H1 (cell line): Measurements from ENCODE around the gene ZCCHC18. TPM values are rescaled to one million over a fixed set of nuclear protein-coding genes. Genes with fewer than 3 reads are reported as not detected.

Source experiments
- CTCF ChIA-PET: fragments of 300-600 bp; sonication (Branson Sonifier 250); formaldehyde crosslinking; loops from one replicate; lab custom pipeline; 2021; ENCODE audit not compliant: partially characterized antibody; lab: Charles Lee
- POLR2A ChIA-PET: fragments of 300-600 bp; sonication (Branson Sonifier 250); formaldehyde crosslinking; loops from one replicate; lab custom pipeline; 2021; ENCODE audit warnings: inconsistent platforms; ENCODE audit not compliant: partially characterized antibody; lab: Charles Lee
- DNase-seq, 2 experiments: peaks; one replicate each; pipeline versions ENCODE4 v3.0.0 to v3.0.0-alpha.2; 2010 to 2022; ENCODE audit warnings: low spot score in 2 of 2, low read depth in 1 of 2, mixed read lengths in 1 of 2
- FAIRE-seq: peaks from 2 replicates; lab custom pipeline; 2011; peaks lifted over from hg19 to GRCh38; lab: Jason Lieb, UNC
- H2AFZ ChIP-seq: 2 replicates; pipeline ENCODE4 v1.8.1; 2012; ENCODE audit warnings: low read length, inconsistent platforms
- H2AK5ac ChIP-seq: 2 replicates; pipeline ENCODE4 v1.6.1; 2013; ENCODE audit warnings: low read depth, low read length
- H2BK120ac ChIP-seq: replicated peaks from 2 replicates; pipeline ENCODE3; 2013; ENCODE audit warnings: low read depth, low read length, inconsistent platforms
- H2BK12ac ChIP-seq: 2 replicates; pipeline ENCODE4 v1.6.1; 2013; ENCODE audit warnings: low read depth, low read length
- H2BK15ac ChIP-seq: 2 replicates; pipeline ENCODE4 v1.6.1; 2013; ENCODE audit warnings: low read length
- H2BK20ac ChIP-seq: 2 replicates; pipeline ENCODE4 v1.6.1; 2013; ENCODE audit warnings: low read length
- H2BK5ac ChIP-seq: 2 replicates; pipeline ENCODE4 v1.6.1; 2013; ENCODE audit warnings: low read depth, low read length
- H3K14ac ChIP-seq: 2 replicates; pipeline ENCODE4 v1.6.1; 2013; ENCODE audit warnings: inconsistent platforms; ENCODE audit not compliant: insufficient read length
- H3K18ac ChIP-seq: 2 replicates; pipeline ENCODE4 v1.6.1; 2013; ENCODE audit warnings: low read length; ENCODE audit errors: extremely low read depth
- H3K23ac ChIP-seq: 2 replicates; pipeline ENCODE4 v1.6.1; 2013; ENCODE audit warnings: inconsistent platforms; ENCODE audit not compliant: insufficient read length
- H3K23me2 ChIP-seq: 2 replicates; pipeline ENCODE4 v1.6.1; 2013; ENCODE audit warnings: low read depth, low read length
- H3K27ac ChIP-seq: 2 replicates; pipeline ENCODE4 v1.6.1; 2011; ENCODE audit warnings: low read depth, low read length, inconsistent platforms
- H3K27me3 ChIP-seq, 4 experiments: replicated peaks in 1 of 4; 1 replicate in 1 of 4; 2 replicates in 3 of 4; pipeline versions ENCODE4 v1.6.1 to v1.8.1; 2011 to 2013; ENCODE audit warnings: low read length in 3 of 4, mild to moderate bottlenecking in 3 of 4, inconsistent platforms in 2 of 4, mixed read lengths in 2 of 4, moderate library complexity in 1 of 4; ENCODE audit not compliant: control insufficient read depth in 3 of 4, insufficient read depth in 3 of 4; ENCODE audit errors: extremely low read depth in 1 of 4
- H3K36me3 ChIP-seq, 4 experiments: 2 replicates each; pipeline versions ENCODE4 v1.6.1 to v1.8.1; 2011 to 2013; ENCODE audit warnings: mild to moderate bottlenecking in 4 of 4, low read length in 3 of 4, moderate library complexity in 2 of 4, control low read depth in 1 of 4, inconsistent platforms in 1 of 4; ENCODE audit not compliant: insufficient read depth in 4 of 4, control insufficient read depth in 2 of 4
- H3K4ac ChIP-seq: replicated peaks from 2 replicates; pipeline ENCODE3; 2013; ENCODE audit warnings: low read length, low read depth, mixed read lengths, inconsistent platforms; ENCODE audit not compliant: insufficient read length
- H3K4me1 ChIP-seq, 4 experiments: replicated peaks in 1 of 4; 1 replicate in 1 of 4; 2 replicates in 3 of 4; pipeline versions ENCODE4 v1.6.1 to v1.8.1; 2011 to 2013; ENCODE audit warnings: low read length in 3 of 4, inconsistent platforms in 2 of 4, mixed read lengths in 1 of 4; ENCODE audit not compliant: insufficient read depth in 4 of 4, control insufficient read depth in 3 of 4
- H3K4me2 ChIP-seq, 2 experiments: 2 replicates each; pipeline versions ENCODE4 v1.6.1 to v1.8.1; 2011 to 2013; ENCODE audit warnings: low read depth in 2 of 2, low read length in 2 of 2, control low read depth in 1 of 2, inconsistent platforms in 1 of 2, mild to moderate bottlenecking in 1 of 2; ENCODE audit not compliant: insufficient read depth in 1 of 2
- H3K4me3 ChIP-seq, 4 experiments: fragments of 200-600, 300-600 bp in 1 of 4; sonication (generic), shearing (Covaris generic), sonication (Bioruptor Twin) in 1 of 4; 2 replicates each; pipeline versions ENCODE4 v1.5.1 to v1.8.1; 2011 to 2016; ENCODE audit warnings: low read length in 4 of 4, low read depth in 3 of 4, control low read depth in 2 of 4, inconsistent platforms in 2 of 4, mild to moderate bottlenecking in 2 of 4, mixed read lengths in 1 of 4, moderate library complexity in 1 of 4; ENCODE audit not compliant: insufficient read depth in 2 of 4; ENCODE audit errors: extremely low read depth in 1 of 4
- H3K56ac ChIP-seq: replicated peaks from 2 replicates; pipeline ENCODE3; 2013; ENCODE audit warnings: low read depth, mild to moderate bottlenecking, mixed read lengths, low read length, inconsistent platforms; ENCODE audit not compliant: insufficient read length
- H3K79me1 ChIP-seq: 2 replicates; pipeline ENCODE4 v1.6.1; 2013; ENCODE audit warnings: low read depth, low read length, control low read depth
- H3K79me2 ChIP-seq, 2 experiments: 2 replicates each; pipeline versions ENCODE4 v1.6.1 to v1.8.1; 2012 to 2013; ENCODE audit warnings: low read length in 2 of 2, mild to moderate bottlenecking in 2 of 2, inconsistent platforms in 1 of 2; ENCODE audit not compliant: insufficient read depth in 2 of 2, control insufficient read depth in 1 of 2
- H3K9ac ChIP-seq, 4 experiments: replicated peaks in 1 of 4; 1 replicate in 1 of 4; 2 replicates in 3 of 4; pipeline versions ENCODE4 v1.6.1 to v1.8.1; 2011 to 2013; ENCODE audit warnings: low read depth in 3 of 4, low read length in 3 of 4, control low read depth in 2 of 4, mild to moderate bottlenecking in 2 of 4, moderate library complexity in 2 of 4, inconsistent platforms in 1 of 4; ENCODE audit errors: extremely low read depth in 1 of 4
- H3K9me3 ChIP-seq, 2 experiments: 2 replicates each; pipeline versions ENCODE4 v1.6.1 to v1.8.1; 2012 to 2013; ENCODE audit warnings: mild to moderate bottlenecking in 2 of 2, moderate library complexity in 2 of 2, control low read depth in 1 of 2, inconsistent platforms in 1 of 2, low read depth in 1 of 2, low read length in 1 of 2, mixed read lengths in 1 of 2; ENCODE audit not compliant: insufficient read depth in 2 of 2
- H4K20me1 ChIP-seq, 2 experiments: replicated peaks in 1 of 2; 2 replicates each; pipeline versions ENCODE3 to v1.8.1; 2011 to 2013; ENCODE audit warnings: inconsistent platforms in 2 of 2, low read length in 2 of 2, mild to moderate bottlenecking in 1 of 2; ENCODE audit not compliant: insufficient read depth in 2 of 2, control insufficient read depth in 1 of 2
- H4K5ac ChIP-seq: 2 replicates; pipeline ENCODE4 v1.6.1; 2013; ENCODE audit warnings: low read length, low read depth, mixed read lengths, inconsistent platforms; ENCODE audit not compliant: insufficient read length
- H4K8ac ChIP-seq: 2 replicates; pipeline ENCODE4 v1.8.0; 2013; ENCODE audit warnings: mild to moderate bottlenecking, moderate library complexity, low read length, inconsistent platforms; ENCODE audit not compliant: insufficient read depth; ENCODE audit errors: extremely low read depth
- H4K91ac ChIP-seq: replicated peaks from 2 replicates; pipeline ENCODE3; 2013; ENCODE audit warnings: low read length, mixed read lengths, inconsistent platforms; ENCODE audit not compliant: insufficient read length
- SRF ChIP-seq: IDR thresholded peaks from 2 replicates; pipeline ENCODE4 v1.6.1; 2011; ENCODE audit warnings: mild to moderate bottlenecking, low read depth, low read length, moderate library complexity
- WGBS, 2 experiments: shearing (Covaris generic) in 1 of 2; methylation state at CpG; one replicate each; pipeline versions ENCODE4 v1.1.6 to v1.1.7; 2013 to 2015; ENCODE audit warnings: low lambda C conversion rate in 2 of 2, mixed read lengths in 2 of 2, inconsistent platforms in 1 of 2, low coverage in 1 of 2, missing lambda C conversion rate in 1 of 2; ENCODE audit not compliant: insufficient replicate concordance in 2 of 2, insufficient coverage in 1 of 2, insufficient read length in 1 of 2; ENCODE audit errors: extremely low coverage in 1 of 2, missing lambda C conversion rate in 1 of 2; 5-methylcytosine and 5-hydroxymethylcytosine counted together
- polyA plus RNA-seq, 7 experiments: library from polyadenylated mRNA; depleted of rRNA in 3 of 7; stranded (reverse) in 5 of 7; unstranded in 2 of 7; fragments of >200 nt in 5 of 7; fragments of 200-250 nt in 2 of 7; gene quantifications; 1 replicate in 5 of 7; 2 replicates in 1 of 7; 4 replicates in 1 of 7; pipeline versions ENCODE4 v1.2.1 to v1.2.3, GENCODE V29; 2011 to 2013; ENCODE audit warnings: missing spikeins in 2 of 7, mixed read lengths in 2 of 7
- total RNA-seq: library from RNA; stranded (reverse); fragmentation: NEBNext Ultra II Directional; extraction: Animal tissue kit (Norgen Biotek cat#: 25700); gene quantifications from 2 replicates; pipeline ENCODE4 v1.2.1, GENCODE V29; 2021
- TF ChIP-seq, protein P1 (sequence below): IDR thresholded peaks from 2 replicates; pipeline ENCODE4 v1.6.1; 2012; ENCODE audit warnings: inconsistent platforms

The ZCCHC18 gene
- total and polyA plus RNA-seq, 2 of the 8 experiments (the other 6 are each of a cell fraction or from before 2014, with no cell fraction given), result 3.7 to 8.8 TPM

DNA sequence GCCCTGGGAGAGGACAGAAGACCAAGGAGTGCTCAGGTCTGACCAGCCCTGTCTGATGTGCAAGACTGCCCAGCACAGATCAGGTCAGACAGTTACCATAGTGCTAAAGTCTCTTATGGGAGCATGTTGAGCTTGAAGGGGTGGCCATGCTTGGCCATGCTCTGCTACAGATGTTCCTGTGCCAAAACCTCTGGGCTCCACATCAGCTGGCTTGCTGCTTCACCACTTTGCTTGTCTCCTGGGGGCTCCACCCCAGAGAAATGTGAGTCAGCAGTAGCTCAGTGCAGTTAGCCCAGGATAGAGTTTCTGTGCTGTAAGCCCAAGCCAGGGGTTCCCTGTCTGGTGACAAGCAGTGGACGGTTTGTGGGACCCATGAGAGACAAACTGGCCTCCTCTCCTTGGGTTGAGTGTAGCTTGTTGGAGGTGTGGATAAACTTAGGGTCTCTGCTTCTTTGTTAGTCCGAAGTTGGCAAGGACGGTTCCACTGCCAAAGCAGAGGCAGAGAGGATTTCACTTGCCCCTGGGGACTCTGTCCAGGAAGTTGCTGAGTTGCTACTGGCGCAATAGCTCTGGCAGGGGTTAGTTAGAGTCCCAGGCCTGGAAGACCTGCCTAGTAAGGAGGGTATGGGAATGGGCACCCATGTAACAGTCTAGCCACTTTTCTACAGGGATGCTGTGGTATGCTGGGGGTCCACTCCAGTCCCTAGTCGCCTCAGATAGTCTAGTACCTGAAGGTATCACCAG, 27.6 kb upstream of the ZCCHC18 start:
- Histone ChIP-seq H3K23me2 (no peaks in the 10 kb centered on the region), H2BK15ac (no peak overlapping the region), H2BK12ac (no peak overlapping the region), H2BK20ac (no peak overlapping the region), H3K4me2 (no peak overlapping the region), H3K79me1 (no peaks in the 10 kb centered on the region), H3K4me3 (no peak overlapping the region), H3K9me3 (no peaks in the 10 kb centered on the region), H3K18ac (no peak overlapping the region), H2AFZ (no peak overlapping the region), H2BK120ac (no peak overlapping the region), H3K56ac (no peak overlapping the region), H2BK5ac (no peak overlapping the region), H3K14ac (no peak overlapping the region), H3K27me3 (no peaks in the 10 kb centered on the region), H2AK5ac (no peak overlapping the region), H3K4ac (no peak overlapping the region), H4K91ac (no peak overlapping the region), H4K20me1 (no peaks in the 10 kb centered on the region), H3K4me1 (no peaks in the 10 kb centered on the region), H3K36me3 (no peaks in the 10 kb centered on the region), H4K5ac (no peak overlapping the region), H3K27ac (no peak overlapping the region), H3K23ac (no peak overlapping the region), H4K8ac (no peak overlapping the region; the same call in 1 of the 2 replicates), H3K79me2 (no peaks in the 10 kb centered on the region), H3K9ac (no peak overlapping the region)
- CTCF ChIA-PET, result interaction anchor here (1.7 kb wide), 1 partner anchor 16 kb away, joined by 3 read pairs; no protein-coding TSS in a partner anchor
- DNase-seq (no peak), FAIRE-seq (no peak)
- POLR2A ChIA-PET, result interaction anchor here (1.4 kb wide), 1 partner anchor 28 kb away, joined by 3 read pairs; the partner anchor contains the start of gene ZCCHC18
- WGBS, 2 experiments, result 97% methylated on average over 3 of the region's 5 CpGs; no CpG with 5 or more reads in 1 of the 2 experiments
- TF ChIP-seq SRF, result no peak
- TF ChIP-seq, protein P1, sequence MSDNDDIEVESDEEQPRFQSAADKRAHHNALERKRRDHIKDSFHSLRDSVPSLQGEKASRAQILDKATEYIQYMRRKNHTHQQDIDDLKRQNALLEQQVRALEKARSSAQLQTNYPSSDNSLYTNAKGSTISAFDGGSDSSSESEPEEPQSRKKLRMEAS, result no peak
